WERI-Rb-1 (cell line): ENCODE measurements around the gene LRRC4C.

ENCODE experiments used
- DNase-seq: peaks from one replicate; pipeline ENCODE4 v3.0.0-alpha.2; 2020
- H3K27ac ChIP-seq: fragments of 250-450 bp; sonication (Bioruptor Pico); 2 replicates; pipeline ENCODE4 v1.5.1; 2020; ENCODE audit warnings: mild to moderate bottlenecking, moderate library complexity
- H3K27me3 ChIP-seq: fragments of 250-450 bp; sonication (Bioruptor Pico); 2 replicates; pipeline ENCODE4 v1.5.1; 2021; ENCODE audit warnings: mild to moderate bottlenecking, low read depth, moderate library complexity; ENCODE audit not compliant: insufficient read depth, severe bottlenecking
- H3K36me3 ChIP-seq: fragments of 250-450 bp; sonication (Bioruptor Pico); 2 replicates; pipeline ENCODE4 v1.5.1; 2020; ENCODE audit warnings: mild to moderate bottlenecking, moderate library complexity
- H3K4me3 ChIP-seq: 2 replicates; pipeline ENCODE4 v1.5.1; 2011; ENCODE audit warnings: low read depth, mild to moderate bottlenecking, control low read depth, low read length
- H3K9me3 ChIP-seq: fragments of 250-450 bp; sonication (Bioruptor Pico); 2 replicates; pipeline ENCODE4 v1.5.1; 2021; ENCODE audit warnings: mild to moderate bottlenecking, moderate library complexity; ENCODE audit not compliant: severe bottlenecking
- CTCF ChIP-seq: IDR thresholded peaks from 2 replicates; pipeline ENCODE4 v1.5.1; 2011; ENCODE audit warnings: low read depth, mild to moderate bottlenecking, control low read depth, inconsistent platforms, low read length

LRRC4C gene

DNA sequence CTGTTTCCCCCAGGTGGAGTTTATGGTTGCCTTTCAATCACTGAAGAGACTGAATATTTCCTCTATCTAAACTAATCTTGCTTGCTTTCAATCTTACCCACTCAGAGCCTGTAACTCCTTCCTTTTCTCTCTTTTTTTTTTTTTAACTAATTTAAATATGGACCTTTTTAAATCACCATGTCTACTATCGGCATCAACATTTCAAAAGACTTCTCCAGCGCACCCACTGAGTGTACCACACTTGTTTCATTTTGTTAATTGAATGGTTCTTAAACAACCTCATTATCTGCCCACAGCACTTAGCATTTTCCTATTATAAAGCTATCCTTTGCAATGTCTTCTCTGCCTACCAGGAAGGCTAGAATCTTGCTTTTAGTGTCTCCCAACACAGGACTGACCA lies 1212.5 kb downstream of the LRRC4C start:
- no peak overlapping the region for H3K4me3 ChIP-seq
- no peak for TF ChIP-seq CTCF
- H3K27me3 ChIP-seq, result peaks cover 36% of the 10 kb centered on the region

GRCh38 chr11:40241524-40242051 lies 1217.9 kb downstream of the LRRC4C start:
- Histone ChIP-seq H3K36me3 (no peaks in the 10 kb centered on the region), H3K9me3 (no peaks in the 10 kb centered on the region), H3K27me3 (peaks cover 40% of the 10 kb centered on the region), H3K4me3 (no peak overlapping the region), H3K27ac (no peak overlapping the region)
- TF ChIP-seq CTCF, result no peak
- no peak for DNase-seq

More for the DNA sequence above, 1212.5 kb downstream of the LRRC4C start:
- no peaks in the 10 kb centered on the region for H3K36me3 ChIP-seq
- H3K9me3 ChIP-seq, result no peaks in the 10 kb centered on the region
- DNase-seq, result no peak
- H3K27ac ChIP-seq, result no peak overlapping the region

DNA sequence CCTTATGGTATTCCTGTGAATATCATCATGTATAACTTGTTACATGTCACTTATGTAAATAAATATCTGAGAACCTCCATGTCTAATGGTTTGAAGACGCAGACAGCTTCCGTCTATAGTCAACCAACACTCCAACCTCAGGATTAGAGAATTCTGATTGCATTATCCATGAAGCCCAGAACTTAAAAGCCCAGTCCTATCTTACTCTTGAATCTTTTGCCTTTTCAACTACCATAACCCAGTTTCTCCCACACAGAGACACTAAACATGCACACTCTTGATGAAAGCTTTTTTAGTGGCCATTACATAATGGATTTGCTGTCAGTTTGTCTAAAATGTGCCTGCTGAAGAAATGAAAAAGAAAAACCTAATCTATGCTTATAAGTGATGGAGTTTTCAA lies 1219.2 kb downstream of the LRRC4C start:
- DNase-seq, result no peak
- no peak for TF ChIP-seq CTCF
- Histone ChIP-seq H3K9me3 (no peaks in the 10 kb centered on the region), H3K4me3 (no peak overlapping the region), H3K36me3 (no peaks in the 10 kb centered on the region), H3K27me3 (peaks cover 40% of the 10 kb centered on the region), H3K27ac (no peak overlapping the region)

DNA sequence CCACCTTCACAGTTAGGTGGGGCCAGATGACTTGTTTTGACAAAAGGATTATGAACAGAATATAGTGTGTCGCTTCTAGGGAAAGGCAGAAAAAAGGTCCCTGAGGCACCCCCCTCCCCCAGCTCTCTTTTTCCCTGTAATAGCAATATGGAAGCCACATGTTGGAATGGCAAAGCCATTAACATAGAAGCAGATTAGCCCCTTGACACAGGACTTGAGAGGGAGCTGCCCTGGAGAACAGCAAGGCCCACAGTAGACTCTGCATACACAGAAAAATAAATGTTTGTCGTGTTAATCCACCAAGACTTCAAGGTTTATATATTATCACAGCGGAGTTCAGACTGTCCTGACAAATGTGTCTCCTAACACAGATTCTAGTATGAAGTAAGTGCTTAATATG lies 1222.9 kb downstream of the LRRC4C start:
- Histone ChIP-seq H3K27ac (no peak overlapping the region), H3K27me3 (peaks cover 35% of the 10 kb centered on the region), H3K9me3 (no peaks in the 10 kb centered on the region), H3K4me3 (no peak overlapping the region), H3K36me3 (no peaks in the 10 kb centered on the region)
- no peak for TF ChIP-seq CTCF
- no peak for DNase-seq

DNA sequence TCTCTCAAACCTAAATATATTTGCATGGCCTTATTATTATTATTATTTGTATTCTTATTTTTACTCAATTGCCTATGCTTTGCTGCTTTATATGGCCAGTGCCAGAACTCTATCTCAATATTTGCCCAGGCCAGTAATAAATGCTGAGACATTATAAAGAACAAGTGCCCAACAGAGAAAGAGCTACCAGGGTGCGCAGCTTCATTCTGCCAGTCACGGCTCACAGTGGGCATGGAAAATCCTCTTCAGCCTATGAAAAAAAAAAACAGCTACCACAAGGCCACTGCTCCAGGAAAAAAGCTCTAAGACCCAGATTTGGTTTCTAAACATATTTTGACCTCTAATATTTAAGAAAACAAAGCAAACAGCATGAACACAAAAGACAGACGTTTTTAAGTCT lies 1223.6 kb downstream of the LRRC4C start:
- no peaks in the 10 kb centered on the region for H3K9me3 ChIP-seq
- TF ChIP-seq CTCF, result no peak
- H3K27ac ChIP-seq, result no peak overlapping the region
- no peak overlapping the region for H3K4me3 ChIP-seq
- H3K27me3 ChIP-seq, result peaks cover 30% of the 10 kb centered on the region
- no peak for DNase-seq
- H3K36me3 ChIP-seq, result no peaks in the 10 kb centered on the region

- H3K9me3 ChIP-seq, result no peaks in the 10 kb centered on the region
- TF ChIP-seq CTCF, result no peak
- H3K27me3 ChIP-seq, result peaks cover 20% of the 10 kb centered on the region
- no peak for DNase-seq
- H3K36me3 ChIP-seq, result no peaks in the 10 kb centered on the region
- H3K4me3 ChIP-seq, result no peak overlapping the region
- no peak overlapping the region for H3K27ac ChIP-seq
Measured at GRCh38 chr11:40230821-40231220, 1228.6 kb downstream of the LRRC4C start.
